ENCODE results near the gene UBE2U.

UBE2U gene

GRCh38 chr1:64293820-64294219 is 90.4 kb downstream of the UBE2U start:
- DNase-seq (ENCODE audit: low read depth), result no peak

DNA sequence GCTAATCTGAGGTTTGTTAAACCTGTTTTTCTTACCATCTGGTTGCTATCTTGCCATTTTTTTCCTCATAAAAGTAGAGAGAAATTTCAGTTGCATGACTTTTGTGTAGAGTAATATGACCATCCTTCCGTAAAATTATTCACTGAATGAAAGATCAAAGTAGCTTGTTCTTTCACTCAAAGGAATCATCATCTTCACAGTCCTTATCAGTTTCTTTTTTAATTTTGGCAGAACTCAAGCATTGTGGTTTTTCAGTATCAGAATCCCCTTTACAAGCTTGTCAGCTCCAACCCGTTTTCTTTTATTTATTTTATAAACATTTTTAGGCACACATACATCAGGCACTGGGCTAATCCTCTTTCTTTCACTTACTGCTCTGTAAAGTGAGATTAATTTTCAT is 91.7 kb downstream of the UBE2U start:
- no peak for DNase-seq (ENCODE audit: low read depth)

- DNase-seq (ENCODE audit: low read depth), result no peak
Measured at GRCh38 chr1:64295561-64295960, 92.1 kb downstream of the UBE2U start.

DNA sequence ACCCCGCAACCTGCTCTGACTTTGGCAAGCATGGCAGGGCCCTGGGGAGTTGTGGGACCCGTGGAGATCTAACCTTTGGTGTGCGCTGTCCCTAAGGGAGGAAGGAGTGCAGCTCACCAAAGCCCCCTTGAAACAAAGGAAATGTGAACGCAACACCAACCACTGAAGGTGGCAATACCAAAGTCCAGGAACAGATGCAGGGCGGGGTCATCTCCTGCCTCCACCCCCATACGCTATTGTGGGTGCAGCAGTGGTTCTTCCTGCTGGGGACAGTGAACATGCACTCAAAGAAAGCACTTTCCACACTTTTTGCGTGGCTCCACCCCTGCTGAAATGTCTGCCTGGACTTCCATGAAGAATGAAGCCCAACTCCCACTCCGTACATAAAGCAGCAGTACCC is 93.0 kb downstream of the UBE2U start:
- DNase-seq (ENCODE audit: low read depth), result no peak

DNA sequence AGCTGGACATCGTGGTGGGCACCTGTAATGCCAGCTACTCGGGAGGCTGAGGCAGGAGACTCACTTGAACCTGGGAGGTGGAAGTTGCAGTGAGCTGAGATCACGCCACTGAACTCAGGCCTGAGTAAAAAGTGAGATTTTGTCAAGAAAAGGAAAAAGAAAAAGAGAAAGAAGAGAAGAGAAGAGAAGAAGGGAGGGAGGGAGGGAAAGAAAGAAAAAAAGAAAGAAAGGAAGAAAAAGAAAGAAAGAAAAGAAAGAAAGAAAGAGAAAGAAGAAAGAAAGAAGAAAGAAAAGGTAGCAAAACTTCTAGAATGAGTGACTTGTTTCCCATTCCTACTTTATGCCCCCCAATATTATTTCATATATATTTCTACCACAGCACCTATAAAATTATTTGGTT is 98.8 kb downstream of the UBE2U start:
- DNase-seq (ENCODE audit: low read depth), result no peak

DNA sequence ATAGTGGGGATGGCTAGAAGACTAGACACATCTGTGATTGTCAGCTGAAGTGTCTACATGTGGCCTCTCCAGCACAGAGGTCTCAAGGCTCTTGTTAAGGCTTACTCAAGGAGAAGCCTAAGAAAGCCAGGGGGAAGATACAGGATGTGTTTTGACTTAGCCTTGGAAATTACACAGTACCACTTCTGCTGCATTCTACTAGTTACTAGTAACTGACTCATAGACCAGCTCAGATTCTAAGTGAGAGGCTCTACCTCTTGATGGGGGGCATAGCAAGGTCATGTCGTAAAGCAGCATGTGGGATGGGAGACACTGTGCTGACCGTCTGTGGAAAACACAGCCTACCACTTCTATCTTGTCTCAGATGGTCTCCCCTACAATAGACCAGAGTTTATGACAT is 99.5 kb downstream of the UBE2U start:
- no peak for DNase-seq (ENCODE audit: low read depth)

DNA sequence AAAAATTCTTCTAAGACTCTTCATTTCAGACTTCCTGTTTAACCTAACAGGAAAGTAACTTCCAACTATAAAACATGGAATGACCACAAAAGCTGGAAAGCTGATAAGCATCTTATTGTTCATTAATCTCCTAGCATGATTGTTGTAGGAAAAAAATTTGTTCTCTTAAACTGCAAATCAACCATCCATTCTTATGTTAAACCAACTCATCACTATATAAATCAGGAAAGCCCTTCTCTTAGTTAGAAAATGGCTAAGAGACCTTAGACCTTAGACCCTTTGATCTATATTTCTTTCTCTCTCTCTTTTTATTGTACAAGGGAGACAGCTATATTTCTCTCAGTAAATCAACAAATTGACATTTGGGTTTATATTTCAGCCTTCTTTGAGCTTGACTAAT is 101.4 kb downstream of the UBE2U start:
- DNase-seq (ENCODE audit: low read depth), result no peak

DNA sequence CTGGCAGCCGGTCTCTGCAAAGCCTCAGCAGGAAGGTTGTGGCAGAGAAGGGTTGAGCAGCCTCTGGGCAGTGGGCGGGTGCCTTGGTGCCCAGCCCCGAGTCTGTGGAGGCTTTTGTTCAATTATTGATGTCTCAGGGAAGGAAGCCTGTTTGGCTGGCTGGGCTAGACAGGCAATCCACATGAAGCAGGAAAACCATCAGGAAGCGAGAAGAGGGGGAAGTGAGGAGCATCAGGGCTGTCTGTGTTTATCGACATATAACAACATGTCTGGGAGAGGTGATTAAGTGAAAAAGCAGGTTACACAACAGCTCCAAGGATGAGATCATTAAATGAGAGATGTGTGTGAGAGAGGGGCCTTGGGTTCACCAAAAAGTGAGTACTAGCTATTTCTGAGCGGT is 105.4 kb downstream of the UBE2U start:
- no peak for DNase-seq (ENCODE audit: low read depth)

- DNase-seq (ENCODE audit: low read depth), result no peak
Measured at GRCh38 chr1:64309431-64309831, 106.0 kb downstream of the UBE2U start.

- DNase-seq (ENCODE audit: low read depth), result no peak
Measured at GRCh38 chr1:64310760-64311159, 107.3 kb downstream of the UBE2U start.

- DNase-seq (ENCODE audit: low read depth), result no peak
Measured at GRCh38 chr1:64312431-64312830, 109.0 kb downstream of the UBE2U start.

DNA sequence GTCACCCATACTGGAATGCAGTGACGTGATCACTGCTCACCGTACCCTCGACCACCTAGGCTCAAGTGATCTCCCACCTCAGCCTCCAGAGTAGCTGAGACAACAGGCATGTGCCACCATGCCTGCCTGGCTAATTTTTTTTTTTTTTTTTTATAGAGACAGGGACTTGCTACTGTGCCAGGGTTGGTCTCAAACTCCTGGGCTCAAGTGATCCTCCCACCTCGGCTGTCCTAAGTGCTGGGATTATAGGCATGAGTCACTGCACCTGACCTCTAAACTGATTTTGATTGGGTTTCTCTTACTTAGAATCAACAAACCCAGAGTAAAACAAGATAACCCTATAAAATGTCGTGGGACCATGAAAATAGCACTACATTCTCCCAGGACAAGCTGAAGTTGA is 112.0 kb downstream of the UBE2U start:
- no peak for DNase-seq (ENCODE audit: low read depth)
